HEK293 (cell line): ENCODE data around the gene SLC6A6.

Experiments
- MYNN ChIP-seq: fragments of 450-650 bp; formaldehyde crosslinking; IDR thresholded peaks from 2 replicates; pipeline ENCODE4 v1.5.1; 2016; ENCODE audit warnings: missing biosample characterization, missing genetic modification characterization, borderline replicate concordance
- SALL2 ChIP-seq: fragments of 450-650 bp; formaldehyde crosslinking; IDR thresholded peaks from 2 replicates; pipeline ENCODE4 v1.5.0; 2017; ENCODE audit warnings: missing biosample characterization, mild to moderate bottlenecking, missing genetic modification characterization, borderline replicate concordance
- SP2 ChIP-seq: fragments of 450-650 bp; formaldehyde crosslinking; IDR thresholded peaks from 2 replicates; pipeline ENCODE4 v1.5.1; 2016; ENCODE audit warnings: missing biosample characterization, missing genetic modification characterization
- ZBTB1 ChIP-seq: fragments of 450-650 bp; formaldehyde crosslinking; IDR thresholded peaks from 2 replicates; pipeline ENCODE4 v1.5.1; 2016; ENCODE audit warnings: missing biosample characterization, missing genetic modification characterization
- ZBTB7A ChIP-seq: fragments of 450-650 bp; formaldehyde crosslinking; IDR thresholded peaks from 2 replicates; pipeline ENCODE4 v1.5.1; 2016; ENCODE audit warnings: low read depth, missing biosample characterization, missing genetic modification characterization
- ZEB2 ChIP-seq: fragments of 450-650 bp; formaldehyde crosslinking; IDR thresholded peaks from 2 replicates; pipeline ENCODE4 v1.5.1; 2016; ENCODE audit warnings: missing biosample characterization, missing genetic modification characterization
- ZNF157 ChIP-seq: fragments of 450-650 bp; formaldehyde crosslinking; IDR thresholded peaks from 2 replicates; pipeline ENCODE4 v1.5.1; 2016; ENCODE audit warnings: missing biosample characterization, missing genetic modification characterization
- ZNF239 ChIP-seq: fragments of 450-650 bp; formaldehyde crosslinking; IDR thresholded peaks from 2 replicates; pipeline ENCODE4 v1.5.1; 2016; ENCODE audit warnings: missing biosample characterization, missing genetic modification characterization
- ZNF24 ChIP-seq: fragments of 450-650 bp; formaldehyde crosslinking; IDR thresholded peaks from 2 replicates; pipeline ENCODE4 v1.5.1; 2016; ENCODE audit warnings: missing biosample characterization, missing genetic modification characterization
- ZNF324 ChIP-seq: fragments of 450-650 bp; formaldehyde crosslinking; IDR thresholded peaks from 2 replicates; pipeline ENCODE4 v1.5.1; 2016; ENCODE audit warnings: missing biosample characterization, missing genetic modification characterization
- ZNF354C ChIP-seq: fragments of 450-650 bp; formaldehyde crosslinking; IDR thresholded peaks from 2 replicates; pipeline ENCODE4 v1.5.1; 2016; ENCODE audit warnings: missing biosample characterization, missing genetic modification characterization, low read depth, borderline replicate concordance
- ZNF394 ChIP-seq: fragments of 450-650 bp; formaldehyde crosslinking; IDR thresholded peaks from 2 replicates; pipeline ENCODE4 v1.5.1; 2016; ENCODE audit warnings: missing biosample characterization, missing genetic modification characterization, mild to moderate bottlenecking, moderate library complexity, borderline replicate concordance
- ZNF549 ChIP-seq: fragments of 450-650 bp; IDR thresholded peaks from 2 replicates; pipeline ENCODE4 v1.5.1; 2018; ENCODE audit warnings: missing biosample characterization, missing genetic modification characterization, mild to moderate bottlenecking, inconsistent platforms, moderate library complexity
- TF ChIP-seq, protein P1 (sequence below): fragments of 450-650 bp; IDR thresholded peaks from 2 replicates; pipeline ENCODE4 v1.5.1; 2018; ENCODE audit warnings: missing biosample characterization, missing genetic modification characterization
- TF ChIP-seq, protein P2 (sequence below): fragments of 450-650 bp; formaldehyde crosslinking; IDR thresholded peaks from 2 replicates; pipeline ENCODE4 v1.5.1; 2016; ENCODE audit warnings: missing biosample characterization, missing genetic modification characterization
- TF ChIP-seq, protein P3 (sequence below): fragments of 450-650 bp; formaldehyde crosslinking; IDR thresholded peaks from 2 replicates; pipeline ENCODE4 v1.5.1; 2016; ENCODE audit warnings: missing biosample characterization, missing genetic modification characterization
- TF ChIP-seq, protein P4 (sequence below): fragments of 450-650 bp; formaldehyde crosslinking; optimal IDR thresholded peaks from 2 replicates; pipeline ENCODE3; 2016; ENCODE audit warnings: missing biosample characterization, mild to moderate bottlenecking, missing genetic modification characterization
- TF ChIP-seq, protein P5 (sequence below): fragments of 450-650 bp; formaldehyde crosslinking; conservative IDR thresholded peaks from 2 replicates; pipeline ENCODE4 v1.5.1; 2016; ENCODE audit warnings: low read depth, missing biosample characterization, missing genetic modification characterization
- TF ChIP-seq, protein P6 (sequence below): fragments of 450-650 bp; formaldehyde crosslinking; IDR thresholded peaks from 2 replicates; pipeline ENCODE4 v1.5.1; 2017; ENCODE audit warnings: missing biosample characterization, missing genetic modification characterization
- TF ChIP-seq, protein P7 (sequence below): fragments of 450-650 bp; formaldehyde crosslinking; IDR thresholded peaks from 2 replicates; pipeline ENCODE4 v1.5.1; 2016; ENCODE audit warnings: missing biosample characterization, missing genetic modification characterization, borderline replicate concordance
- TF ChIP-seq, protein P8 (sequence below): fragments of 450-650 bp; formaldehyde crosslinking; IDR thresholded peaks from 2 replicates; pipeline ENCODE4 v1.5.1; 2017; ENCODE audit warnings: missing biosample characterization, missing genetic modification characterization

The SLC6A6 gene

DNA sequence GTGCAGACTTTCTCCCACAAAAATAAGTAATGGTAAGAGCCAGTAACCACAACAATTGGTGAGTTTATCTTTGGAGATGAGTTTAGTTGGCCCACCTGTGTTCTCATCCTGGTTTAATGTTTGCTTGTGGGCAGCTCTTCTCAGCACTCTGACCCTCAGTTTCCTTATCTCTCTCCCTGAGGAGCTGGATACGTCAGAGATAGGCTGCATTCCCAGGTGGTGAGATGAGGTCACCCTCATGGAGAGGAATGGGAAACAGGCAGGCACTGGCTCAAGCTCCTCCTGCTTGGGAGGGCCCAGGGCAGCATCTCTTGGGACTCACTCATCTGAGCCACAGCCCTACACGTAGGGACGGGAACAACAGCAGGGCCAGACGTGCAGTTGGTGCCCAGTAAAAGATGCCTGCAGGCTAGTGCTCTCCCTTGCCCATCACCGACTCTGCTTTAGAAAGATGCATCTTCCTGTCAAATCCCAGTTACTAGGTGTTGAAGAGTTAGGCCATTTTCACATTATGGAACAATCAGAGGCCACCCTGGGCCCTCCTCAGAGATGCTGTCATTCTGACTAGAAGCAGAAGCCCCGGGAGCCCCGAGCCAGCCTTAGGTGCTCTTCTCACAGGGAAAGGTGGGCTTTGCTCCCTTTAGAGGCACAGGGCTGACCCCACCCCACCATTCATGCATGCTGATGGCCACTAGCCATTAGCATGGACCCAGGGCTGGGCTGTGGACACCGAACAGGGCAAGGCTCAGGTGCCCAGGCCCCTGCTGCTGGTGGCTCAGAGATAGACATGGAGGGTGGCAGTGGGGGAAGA is 78.0 kb downstream of the SLC6A6 start (continued):
- no peak for TF ChIP-seq ZNF24 (tag by site-specific recombination)
- no peak for TF ChIP-seq SALL2
- no peak for TF ChIP-seq ZNF549 (tag by site-specific recombination)
- no peak for TF ChIP-seq MYNN (tag by site-specific recombination)
- TF ChIP-seq, protein P1, sequence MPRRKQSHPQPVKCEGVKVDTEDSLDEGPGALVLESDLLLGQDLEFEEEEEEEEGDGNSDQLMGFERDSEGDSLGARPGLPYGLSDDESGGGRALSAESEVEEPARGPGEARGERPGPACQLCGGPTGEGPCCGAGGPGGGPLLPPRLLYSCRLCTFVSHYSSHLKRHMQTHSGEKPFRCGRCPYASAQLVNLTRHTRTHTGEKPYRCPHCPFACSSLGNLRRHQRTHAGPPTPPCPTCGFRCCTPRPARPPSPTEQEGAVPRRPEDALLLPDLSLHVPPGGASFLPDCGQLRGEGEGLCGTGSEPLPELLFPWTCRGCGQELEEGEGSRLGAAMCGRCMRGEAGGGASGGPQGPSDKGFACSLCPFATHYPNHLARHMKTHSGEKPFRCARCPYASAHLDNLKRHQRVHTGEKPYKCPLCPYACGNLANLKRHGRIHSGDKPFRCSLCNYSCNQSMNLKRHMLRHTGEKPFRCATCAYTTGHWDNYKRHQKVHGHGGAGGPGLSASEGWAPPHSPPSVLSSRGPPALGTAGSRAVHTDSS (tag by site-specific recombination) = no peak
- TF ChIP-seq, protein P2, sequence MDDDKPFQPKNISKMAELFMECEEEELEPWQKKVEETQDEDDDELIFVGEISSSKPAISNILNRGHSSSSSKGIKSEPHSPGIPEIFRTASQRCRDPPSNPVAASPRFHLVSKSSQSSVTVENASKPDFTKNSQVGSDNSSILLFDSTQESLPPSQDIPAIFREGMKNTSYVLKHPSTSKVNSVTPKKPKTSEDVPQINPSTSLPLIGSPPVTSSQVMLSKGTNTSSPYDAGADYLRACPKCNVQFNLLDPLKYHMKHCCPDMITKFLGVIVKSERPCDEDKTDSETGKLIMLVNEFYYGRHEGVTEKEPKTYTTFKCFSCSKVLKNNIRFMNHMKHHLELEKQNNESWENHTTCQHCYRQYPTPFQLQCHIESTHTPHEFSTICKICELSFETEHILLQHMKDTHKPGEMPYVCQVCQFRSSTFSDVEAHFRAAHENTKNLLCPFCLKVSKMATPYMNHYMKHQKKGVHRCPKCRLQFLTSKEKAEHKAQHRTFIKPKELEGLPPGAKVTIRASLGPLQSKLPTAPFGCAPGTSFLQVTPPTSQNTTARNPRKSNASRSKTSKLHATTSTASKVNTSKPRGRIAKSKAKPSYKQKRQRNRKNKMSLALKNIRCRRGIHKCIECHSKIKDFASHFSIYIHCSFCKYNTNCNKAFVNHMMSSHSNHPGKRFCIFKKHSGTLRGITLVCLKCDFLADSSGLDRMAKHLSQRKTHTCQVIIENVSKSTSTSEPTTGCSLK (tag by site-specific recombination) = no peak
- TF ChIP-seq ZBTB1 = 0 out of 2 replicates have a peak, but pooled peaks have one; percentile 60
- peak; percentile 62; the same call in 1 of the 2 replicates for TF ChIP-seq ZNF394 (tag by site-specific recombination)
- TF ChIP-seq, protein P3, sequence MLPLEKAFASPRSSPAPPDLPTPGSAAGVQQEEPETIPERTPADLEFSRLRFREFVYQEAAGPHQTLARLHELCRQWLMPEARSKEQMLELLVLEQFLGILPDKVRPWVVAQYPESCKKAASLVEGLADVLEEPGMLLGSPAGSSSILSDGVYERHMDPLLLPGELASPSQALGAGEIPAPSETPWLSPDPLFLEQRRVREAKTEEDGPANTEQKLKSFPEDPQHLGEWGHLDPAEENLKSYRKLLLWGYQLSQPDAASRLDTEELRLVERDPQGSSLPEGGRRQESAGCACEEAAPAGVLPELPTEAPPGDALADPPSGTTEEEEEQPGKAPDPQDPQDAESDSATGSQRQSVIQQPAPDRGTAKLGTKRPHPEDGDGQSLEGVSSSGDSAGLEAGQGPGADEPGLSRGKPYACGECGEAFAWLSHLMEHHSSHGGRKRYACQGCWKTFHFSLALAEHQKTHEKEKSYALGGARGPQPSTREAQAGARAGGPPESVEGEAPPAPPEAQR (tag by site-specific recombination) = no peak
- TF ChIP-seq, protein P4, sequence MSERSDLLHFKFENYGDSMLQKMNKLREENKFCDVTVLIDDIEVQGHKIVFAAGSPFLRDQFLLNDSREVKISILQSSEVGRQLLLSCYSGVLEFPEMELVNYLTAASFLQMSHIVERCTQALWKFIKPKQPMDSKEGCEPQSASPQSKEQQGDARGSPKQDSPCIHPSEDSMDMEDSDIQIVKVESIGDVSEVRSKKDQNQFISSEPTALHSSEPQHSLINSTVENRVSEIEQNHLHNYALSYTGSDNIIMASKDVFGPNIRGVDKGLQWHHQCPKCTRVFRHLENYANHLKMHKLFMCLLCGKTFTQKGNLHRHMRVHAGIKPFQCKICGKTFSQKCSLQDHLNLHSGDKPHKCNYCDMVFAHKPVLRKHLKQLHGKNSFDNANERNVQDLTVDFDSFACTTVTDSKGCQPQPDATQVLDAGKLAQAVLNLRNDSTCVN = peak; percentile 13
- TF ChIP-seq SP2 (tag by site-specific recombination) = no peak
- TF ChIP-seq, protein P5, sequence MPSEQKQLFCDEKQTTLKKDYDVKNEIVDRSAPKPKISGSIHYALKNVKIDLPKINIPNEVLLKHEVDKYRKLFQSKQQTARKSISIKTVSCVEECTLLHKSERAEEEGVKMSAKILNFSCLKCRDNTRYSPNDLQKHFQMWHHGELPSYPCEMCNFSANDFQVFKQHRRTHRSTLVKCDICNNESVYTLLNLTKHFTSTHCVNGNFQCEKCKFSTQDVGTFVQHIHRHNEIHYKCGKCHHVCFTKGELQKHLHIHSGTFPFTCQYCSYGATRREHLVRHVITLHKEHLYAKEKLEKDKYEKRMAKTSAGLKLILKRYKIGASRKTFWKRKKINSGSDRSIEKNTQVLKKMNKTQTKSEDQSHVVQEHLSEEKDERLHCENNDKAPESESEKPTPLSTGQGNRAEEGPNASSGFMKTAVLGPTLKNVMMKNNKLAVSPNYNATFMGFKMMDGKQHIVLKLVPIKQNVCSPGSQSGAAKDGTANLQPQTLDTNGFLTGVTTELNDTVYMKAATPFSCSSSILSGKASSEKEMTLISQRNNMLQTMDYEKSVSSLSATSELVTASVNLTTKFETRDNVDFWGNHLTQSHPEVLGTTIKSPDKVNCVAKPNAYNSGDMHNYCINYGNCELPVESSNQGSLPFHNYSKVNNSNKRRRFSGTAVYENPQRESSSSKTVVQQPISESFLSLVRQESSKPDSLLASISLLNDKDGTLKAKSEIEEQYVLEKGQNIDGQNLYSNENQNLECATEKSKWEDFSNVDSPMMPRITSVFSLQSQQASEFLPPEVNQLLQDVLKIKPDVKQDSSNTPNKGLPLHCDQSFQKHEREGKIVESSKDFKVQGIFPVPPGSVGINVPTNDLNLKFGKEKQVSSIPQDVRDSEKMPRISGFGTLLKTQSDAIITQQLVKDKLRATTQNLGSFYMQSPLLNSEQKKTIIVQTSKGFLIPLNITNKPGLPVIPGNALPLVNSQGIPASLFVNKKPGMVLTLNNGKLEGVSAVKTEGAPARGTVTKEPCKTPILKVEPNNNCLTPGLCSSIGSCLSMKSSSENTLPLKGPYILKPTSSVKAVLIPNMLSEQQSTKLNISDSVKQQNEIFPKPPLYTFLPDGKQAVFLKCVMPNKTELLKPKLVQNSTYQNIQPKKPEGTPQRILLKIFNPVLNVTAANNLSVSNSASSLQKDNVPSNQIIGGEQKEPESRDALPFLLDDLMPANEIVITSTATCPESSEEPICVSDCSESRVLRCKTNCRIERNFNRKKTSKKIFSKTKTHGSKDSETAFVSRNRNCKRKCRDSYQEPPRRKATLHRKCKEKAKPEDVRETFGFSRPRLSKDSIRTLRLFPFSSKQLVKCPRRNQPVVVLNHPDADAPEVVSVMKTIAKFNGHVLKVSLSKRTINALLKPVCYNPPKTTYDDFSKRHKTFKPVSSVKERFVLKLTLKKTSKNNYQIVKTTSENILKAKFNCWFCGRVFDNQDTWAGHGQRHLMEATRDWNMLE (tag by site-specific recombination) = no peak
- TF ChIP-seq ZNF157 (tag by site-specific recombination) = no peak
- TF ChIP-seq, protein P6, sequence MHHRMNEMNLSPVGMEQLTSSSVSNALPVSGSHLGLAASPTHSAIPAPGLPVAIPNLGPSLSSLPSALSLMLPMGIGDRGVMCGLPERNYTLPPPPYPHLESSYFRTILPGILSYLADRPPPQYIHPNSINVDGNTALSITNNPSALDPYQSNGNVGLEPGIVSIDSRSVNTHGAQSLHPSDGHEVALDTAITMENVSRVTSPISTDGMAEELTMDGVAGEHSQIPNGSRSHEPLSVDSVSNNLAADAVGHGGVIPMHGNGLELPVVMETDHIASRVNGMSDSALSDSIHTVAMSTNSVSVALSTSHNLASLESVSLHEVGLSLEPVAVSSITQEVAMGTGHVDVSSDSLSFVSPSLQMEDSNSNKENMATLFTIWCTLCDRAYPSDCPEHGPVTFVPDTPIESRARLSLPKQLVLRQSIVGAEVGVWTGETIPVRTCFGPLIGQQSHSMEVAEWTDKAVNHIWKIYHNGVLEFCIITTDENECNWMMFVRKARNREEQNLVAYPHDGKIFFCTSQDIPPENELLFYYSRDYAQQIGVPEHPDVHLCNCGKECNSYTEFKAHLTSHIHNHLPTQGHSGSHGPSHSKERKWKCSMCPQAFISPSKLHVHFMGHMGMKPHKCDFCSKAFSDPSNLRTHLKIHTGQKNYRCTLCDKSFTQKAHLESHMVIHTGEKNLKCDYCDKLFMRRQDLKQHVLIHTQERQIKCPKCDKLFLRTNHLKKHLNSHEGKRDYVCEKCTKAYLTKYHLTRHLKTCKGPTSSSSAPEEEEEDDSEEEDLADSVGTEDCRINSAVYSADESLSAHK = no peak
- no peak for TF ChIP-seq ZNF354C (tag by site-specific recombination)
- no peak for TF ChIP-seq ZBTB7A (tag by site-specific recombination)
- TF ChIP-seq, protein P7, sequence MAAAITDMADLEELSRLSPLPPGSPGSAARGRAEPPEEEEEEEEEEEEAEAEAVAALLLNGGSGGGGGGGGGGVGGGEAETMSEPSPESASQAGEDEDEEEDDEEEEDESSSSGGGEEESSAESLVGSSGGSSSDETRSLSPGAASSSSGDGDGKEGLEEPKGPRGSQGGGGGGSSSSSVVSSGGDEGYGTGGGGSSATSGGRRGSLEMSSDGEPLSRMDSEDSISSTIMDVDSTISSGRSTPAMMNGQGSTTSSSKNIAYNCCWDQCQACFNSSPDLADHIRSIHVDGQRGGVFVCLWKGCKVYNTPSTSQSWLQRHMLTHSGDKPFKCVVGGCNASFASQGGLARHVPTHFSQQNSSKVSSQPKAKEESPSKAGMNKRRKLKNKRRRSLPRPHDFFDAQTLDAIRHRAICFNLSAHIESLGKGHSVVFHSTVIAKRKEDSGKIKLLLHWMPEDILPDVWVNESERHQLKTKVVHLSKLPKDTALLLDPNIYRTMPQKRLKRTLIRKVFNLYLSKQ (tag by site-specific recombination) = no peak
- TF ChIP-seq ZNF239 = no peak
- TF ChIP-seq, protein P8, sequence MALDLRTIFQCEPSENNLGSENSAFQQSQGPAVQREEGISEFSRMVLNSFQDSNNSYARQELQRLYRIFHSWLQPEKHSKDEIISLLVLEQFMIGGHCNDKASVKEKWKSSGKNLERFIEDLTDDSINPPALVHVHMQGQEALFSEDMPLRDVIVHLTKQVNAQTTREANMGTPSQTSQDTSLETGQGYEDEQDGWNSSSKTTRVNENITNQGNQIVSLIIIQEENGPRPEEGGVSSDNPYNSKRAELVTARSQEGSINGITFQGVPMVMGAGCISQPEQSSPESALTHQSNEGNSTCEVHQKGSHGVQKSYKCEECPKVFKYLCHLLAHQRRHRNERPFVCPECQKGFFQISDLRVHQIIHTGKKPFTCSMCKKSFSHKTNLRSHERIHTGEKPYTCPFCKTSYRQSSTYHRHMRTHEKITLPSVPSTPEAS = no peak
- TF ChIP-seq ZEB2 (tag by site-specific recombination) = no peak
- TF ChIP-seq ZNF324 (tag by site-specific recombination) = 0 out of 2 replicates have a peak, but pooled peaks have one; percentile 36
